A549 (cell line): ENCODE measurements around the gene HEMGN.

Source experiments
- CTCF ChIP-seq: fragments of >200 bp; sonication (Bioruptor Twin); formaldehyde crosslinking; IDR thresholded peaks from 3 replicates; pipeline ENCODE4 v1.5.1; 2016
- JUN ChIP-seq, 2 experiments: fragments of >200 bp; sonication (Bioruptor Twin); formaldehyde crosslinking; IDR thresholded peaks; 2 replicates in 1 of 2; 3 replicates in 1 of 2; pipeline ENCODE4 v1.6.1; 2016 to 2017
- JUNB ChIP-seq: fragments of >200 bp; sonication (Bioruptor Twin); formaldehyde crosslinking; IDR thresholded peaks from 2 replicates; pipeline ENCODE4 v1.6.1; 2016
- KDM5A ChIP-seq: fragments of 200-600 bp; sonication (generic); IDR thresholded peaks from 2 replicates; pipeline ENCODE4 v1.6.1; 2016; ENCODE audit warnings: antibody characterized with exemption, mild to moderate bottlenecking
- POLR2A ChIP-seq: IDR thresholded peaks from 2 replicates; pipeline ENCODE4 v1.6.1; 2012; ENCODE audit warnings: mild to moderate bottlenecking, low read length
- RAD21 ChIP-seq, 2 experiments: fragments of >200 bp in 1 of 2; sonication (Bioruptor Twin) in 1 of 2; formaldehyde crosslinking in 1 of 2; IDR thresholded peaks in 1 of 2; conservative IDR thresholded peaks in 1 of 2; 2 replicates in 1 of 2; 3 replicates in 1 of 2; pipeline ENCODE4 v1.6.1; 2012 to 2018; ENCODE audit warnings: inconsistent platforms in 1 of 2
- TF ChIP-seq, protein P1 (sequence below): fragments of 450-650 bp; IDR thresholded peaks from 2 replicates; pipeline ENCODE4 v1.6.1; 2014; ENCODE audit warnings: antibody characterized with exemption
- TF ChIP-seq, protein P2 (sequence below): fragments of 150-350 bp; IDR thresholded peaks from 2 replicates; pipeline ENCODE4 v1.6.1; 2014; ENCODE audit warnings: low read depth, mild to moderate bottlenecking, low read length
- TF ChIP-seq, protein P3 (sequence below): IDR thresholded peaks from 2 replicates; pipeline ENCODE4 v1.6.1; 2012

DNA sequence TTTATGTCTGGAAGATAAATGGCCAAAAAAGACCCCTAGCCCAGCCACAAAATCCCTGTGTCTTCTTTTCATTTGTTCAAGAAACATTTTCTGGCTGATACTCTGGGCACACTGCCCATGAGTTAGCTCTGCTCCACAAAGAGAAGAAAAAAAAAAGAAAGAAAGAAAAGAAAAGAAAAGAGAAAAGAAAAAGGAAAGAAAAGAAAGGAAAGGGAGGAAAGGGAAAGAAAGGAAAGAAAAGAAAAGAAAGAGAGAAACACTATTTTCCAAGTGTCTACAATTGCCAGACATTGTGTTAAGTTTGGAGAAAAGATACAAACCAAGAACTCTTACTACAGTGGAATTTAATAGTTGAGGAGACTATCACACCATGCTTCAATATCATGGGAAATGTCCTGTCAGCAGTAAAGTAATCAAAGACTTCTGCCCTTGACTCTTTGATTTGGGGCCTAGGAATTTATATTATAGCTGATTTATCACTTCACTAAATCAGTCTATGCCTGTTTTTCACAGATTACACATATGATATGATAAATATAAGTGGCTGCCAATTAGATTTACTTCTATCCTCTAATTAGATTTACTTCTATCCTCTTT is 18.7 kb downstream of the HEMGN start:
- no peak for TF ChIP-seq CTCF
- TF ChIP-seq RAD21 (conservative IDR thresholded peaks at IDR 0.05 in 1 of 2, IDR thresholded peaks at IDR 0.05 in 1 of 2) = no peak
- TF ChIP-seq JUNB = no peak
- TF ChIP-seq, protein P1, sequence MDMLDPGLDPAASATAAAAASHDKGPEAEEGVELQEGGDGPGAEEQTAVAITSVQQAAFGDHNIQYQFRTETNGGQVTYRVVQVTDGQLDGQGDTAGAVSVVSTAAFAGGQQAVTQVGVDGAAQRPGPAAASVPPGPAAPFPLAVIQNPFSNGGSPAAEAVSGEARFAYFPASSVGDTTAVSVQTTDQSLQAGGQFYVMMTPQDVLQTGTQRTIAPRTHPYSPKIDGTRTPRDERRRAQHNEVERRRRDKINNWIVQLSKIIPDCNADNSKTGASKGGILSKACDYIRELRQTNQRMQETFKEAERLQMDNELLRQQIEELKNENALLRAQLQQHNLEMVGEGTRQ = no peak
- TF ChIP-seq, protein P2, sequence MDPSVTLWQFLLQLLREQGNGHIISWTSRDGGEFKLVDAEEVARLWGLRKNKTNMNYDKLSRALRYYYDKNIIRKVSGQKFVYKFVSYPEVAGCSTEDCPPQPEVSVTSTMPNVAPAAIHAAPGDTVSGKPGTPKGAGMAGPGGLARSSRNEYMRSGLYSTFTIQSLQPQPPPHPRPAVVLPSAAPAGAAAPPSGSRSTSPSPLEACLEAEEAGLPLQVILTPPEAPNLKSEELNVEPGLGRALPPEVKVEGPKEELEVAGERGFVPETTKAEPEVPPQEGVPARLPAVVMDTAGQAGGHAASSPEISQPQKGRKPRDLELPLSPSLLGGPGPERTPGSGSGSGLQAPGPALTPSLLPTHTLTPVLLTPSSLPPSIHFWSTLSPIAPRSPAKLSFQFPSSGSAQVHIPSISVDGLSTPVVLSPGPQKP = no peak
- TF ChIP-seq, protein P3, sequence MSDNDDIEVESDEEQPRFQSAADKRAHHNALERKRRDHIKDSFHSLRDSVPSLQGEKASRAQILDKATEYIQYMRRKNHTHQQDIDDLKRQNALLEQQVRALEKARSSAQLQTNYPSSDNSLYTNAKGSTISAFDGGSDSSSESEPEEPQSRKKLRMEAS = no peak
- no peak for TF ChIP-seq KDM5A
- no peak for TF ChIP-seq POLR2A
- no peak for TF ChIP-seq JUN (IDR thresholded peaks at IDR 0.05)
